ENCODE results near the gene PRG2. TPM values are rescaled to one million over a fixed set of nuclear protein-coding genes. Genes with fewer than 3 reads are reported as not detected.

PRG2 gene
- total and polyA plus RNA-seq, 9 of the 15 experiments (the other 6 are each of a cell fraction or from before 2014, with no cell fraction given), result 1.8 to 78.0 (median 26.6) TPM

DNA sequence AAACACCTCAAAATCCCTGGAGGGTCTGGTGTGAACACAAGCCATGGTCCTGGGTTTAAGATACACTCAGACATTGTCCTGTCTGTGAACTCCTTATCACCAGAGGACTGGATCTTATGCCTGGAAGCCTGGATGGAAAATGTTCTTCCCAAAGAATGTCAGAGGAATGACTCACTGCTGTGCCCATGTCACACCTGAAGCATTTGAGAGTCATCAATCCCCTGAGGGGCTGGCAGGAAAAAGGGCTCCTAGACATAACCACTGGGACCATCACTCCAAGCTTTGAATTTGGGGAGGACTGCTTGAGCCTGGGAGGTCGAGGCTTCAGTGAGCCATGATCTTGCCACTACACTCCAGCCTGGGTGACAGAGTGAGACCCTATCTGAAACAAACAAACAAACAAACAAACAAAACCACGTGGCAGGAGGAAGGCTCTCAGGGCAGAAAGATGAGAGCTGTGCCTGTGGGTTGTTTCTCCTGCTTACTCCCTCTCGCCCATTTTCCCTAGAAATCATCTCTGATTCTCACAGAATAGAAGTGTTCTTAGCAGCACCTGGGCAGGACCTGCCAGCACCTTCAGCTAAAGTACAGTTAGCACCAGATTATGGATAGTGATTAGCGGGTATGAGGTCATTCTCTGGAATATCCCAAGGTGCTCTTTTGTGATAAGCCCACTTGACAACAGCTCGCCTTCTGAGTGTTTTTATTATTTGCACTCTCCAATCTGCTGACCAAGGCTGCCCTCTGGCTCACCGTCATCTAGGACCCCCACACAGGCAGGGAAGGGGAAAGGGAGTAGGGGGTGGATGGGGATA lies 11.9 kb upstream of the PRG2 start (continued):
- TF ChIP-seq, protein P1, sequence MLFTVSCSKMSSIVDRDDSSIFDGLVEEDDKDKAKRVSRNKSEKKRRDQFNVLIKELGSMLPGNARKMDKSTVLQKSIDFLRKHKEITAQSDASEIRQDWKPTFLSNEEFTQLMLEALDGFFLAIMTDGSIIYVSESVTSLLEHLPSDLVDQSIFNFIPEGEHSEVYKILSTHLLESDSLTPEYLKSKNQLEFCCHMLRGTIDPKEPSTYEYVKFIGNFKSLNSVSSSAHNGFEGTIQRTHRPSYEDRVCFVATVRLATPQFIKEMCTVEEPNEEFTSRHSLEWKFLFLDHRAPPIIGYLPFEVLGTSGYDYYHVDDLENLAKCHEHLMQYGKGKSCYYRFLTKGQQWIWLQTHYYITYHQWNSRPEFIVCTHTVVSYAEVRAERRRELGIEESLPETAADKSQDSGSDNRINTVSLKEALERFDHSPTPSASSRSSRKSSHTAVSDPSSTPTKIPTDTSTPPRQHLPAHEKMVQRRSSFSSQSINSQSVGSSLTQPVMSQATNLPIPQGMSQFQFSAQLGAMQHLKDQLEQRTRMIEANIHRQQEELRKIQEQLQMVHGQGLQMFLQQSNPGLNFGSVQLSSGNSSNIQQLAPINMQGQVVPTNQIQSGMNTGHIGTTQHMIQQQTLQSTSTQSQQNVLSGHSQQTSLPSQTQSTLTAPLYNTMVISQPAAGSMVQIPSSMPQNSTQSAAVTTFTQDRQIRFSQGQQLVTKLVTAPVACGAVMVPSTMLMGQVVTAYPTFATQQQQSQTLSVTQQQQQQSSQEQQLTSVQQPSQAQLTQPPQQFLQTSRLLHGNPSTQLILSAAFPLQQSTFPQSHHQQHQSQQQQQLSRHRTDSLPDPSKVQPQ (CRISPR knock-in tag; IDR thresholded peaks at IDR 0.05; ENCODE audit: borderline replicate concordance), result no peak
- TF ChIP-seq ZNF354B (CRISPR knock-in tag; IDR thresholded peaks at IDR 0.05) (no peak), ZNF224 (CRISPR knock-in tag; IDR thresholded peaks at IDR 0.05) (no peak), MECOM (CRISPR knock-in tag; IDR thresholded peaks at IDR 0.05) (no peak), XRCC5 (IDR thresholded peaks at IDR 0.05; ENCODE audit: low read depth, low read length) (no peak), ZNF699 (CRISPR knock-in tag; IDR thresholded peaks at IDR 0.05; ENCODE audit: insufficient replicate concordance) (no peak), TRIM28 (IDR thresholded peaks at IDR 0.05) (no peak), RAD51 (IDR thresholded peaks at IDR 0.05; ENCODE audit: borderline replicate concordance, low read depth) (peak; percentile 47; the same call in 1 of the 2 replicates), MCM3 (IDR thresholded peaks at IDR 0.05) (no peak), POLR3A (IDR thresholded peaks at IDR 0.05; ENCODE audit: borderline replicate concordance, extremely low read depth, insufficient read depth, insufficient read length) (no peak), ZNF232 (CRISPR knock-in tag; IDR thresholded peaks at IDR 0.05) (no peak), ZNF23 (CRISPR knock-in tag; IDR thresholded peaks at IDR 0.05) (no peak), BDP1 (IDR thresholded peaks at IDR 0.05; ENCODE audit: insufficient read depth, insufficient read length) (no peak)

Measured in K562 (cell line).